HUDEP-2 (cell line): ENCODE data around the gene PIK3R5.

Experiments used
- DNase-seq, 76 experiments: peaks; one replicate each; lab custom pipeline; 2025; ENCODE audit not compliant: unreplicated experiment in 76 of 76; lab: John Stamatoyannopoulos, UW

Gene PIK3R5

GRCh38 chr17:8898126-8898525, 67.4 kb downstream of the PIK3R5 start:
- DNase-seq: no peak

GRCh38 chr17:8896641-8897635, 68.6 kb downstream of the PIK3R5 start:
- no peak for DNase-seq

GRCh38 chr17:8896087-8896486, 69.4 kb downstream of the PIK3R5 start:
- no peak for DNase-seq

- peak in 36 of 76 experiments; percentile 1 to 51 (median 15) for DNase-seq
These were observed 70.6 kb downstream of the PIK3R5 start for GRCh38 chr17:8894673-8895578.

- no peak for DNase-seq
These were observed 71.3 kb downstream of the PIK3R5 start for GRCh38 chr17:8894202-8894671.

GRCh38 chr17:8893621-8894201, 71.8 kb downstream of the PIK3R5 start:
- DNase-seq: no peak

GRCh38 chr17:8893059-8893458, 72.4 kb downstream of the PIK3R5 start:
- no peak for DNase-seq

- no peak for DNase-seq
These were observed 73.2 kb downstream of the PIK3R5 start for GRCh38 chr17:8892338-8892690.

- DNase-seq: no peak
These were observed 74.8 kb downstream of the PIK3R5 start for GRCh38 chr17:8890671-8891070.

- DNase-seq: no peak
These were observed 75.9 kb downstream of the PIK3R5 start for GRCh38 chr17:8889458-8890210.

- no peak for DNase-seq
These were observed 76.7 kb downstream of the PIK3R5 start for GRCh38 chr17:8888704-8889302.

GRCh38 chr17:8887834-8888703, 77.4 kb downstream of the PIK3R5 start:
- no peak for DNase-seq

- no peak for DNase-seq
These were observed 78.2 kb downstream of the PIK3R5 start for GRCh38 chr17:8887301-8887700.

- no peak for DNase-seq
These were observed 79.4 kb downstream of the PIK3R5 start for GRCh38 chr17:8885967-8886684.

- peak in 23 of 76 experiments; percentile 2 to 36 (median 16) for DNase-seq
These were observed 80.1 kb downstream of the PIK3R5 start for GRCh38 chr17:8885163-8885966.

GRCh38 chr17:8884336-8884990, 81.0 kb downstream of the PIK3R5 start:
- no peak for DNase-seq

GRCh38 chr17:8883353-8883752, 82.2 kb downstream of the PIK3R5 start:
- DNase-seq: no peak
